ENCODE measurements around the gene WSCD1. TPM values are rescaled to one million over a fixed set of nuclear protein-coding genes. Genes with fewer than 3 reads are reported as not detected.

The WSCD1 gene
- polyA plus RNA-seq, 4 donors, result 1.7 to 5.0 (median 3.1) TPM

- H3K27me3 ChIP-seq (ENCODE audit: control insufficient read depth in 3 of 3, insufficient read depth in 3 of 3, low read length in 3 of 3), result peaks cover 0 to 2% (median 0%) of the 10 kb centered on the region in 3 donors
- no peak overlapping the region for H3K27ac ChIP-seq (ENCODE audit: low read depth in 1 of 3, low read length in 2 of 3)
- H3K36me3 ChIP-seq (ENCODE audit: control insufficient read depth in 3 of 3, insufficient read depth in 2 of 3, low read depth in 1 of 3, low read length in 3 of 3), result no peaks in the 10 kb centered on the region
- no peaks in the 10 kb centered on the region for H3K9me3 ChIP-seq (ENCODE audit: control insufficient read depth in 2 of 2, insufficient read depth in 1 of 2, low read depth in 1 of 2, low read length in 1 of 2)
- DNase-seq (no peak), FAIRE-seq (no peak)
- peaks cover 0 to 4% (median 0%) of the 10 kb centered on the region in 3 donors for H3K4me1 ChIP-seq (ENCODE audit: control insufficient read depth in 3 of 3, insufficient read depth in 2 of 3, low read depth in 1 of 3, low read length in 2 of 3)
- H3K4me3 ChIP-seq (ENCODE audit: low read depth in 1 of 3, low read length in 3 of 3), result no peak overlapping the region
- 90 to 92% (median 90%) methylated on average over 9 of the region's 9 CpGs for WGBS, 3 donors
Measured at GRCh38 chr17:6100146-6100545, 30.0 kb downstream of the WSCD1 start.

- peaks cover 0 to 4% (median 0%) of the 10 kb centered on the region in 3 donors for H3K4me1 ChIP-seq (ENCODE audit: control insufficient read depth in 3 of 3, insufficient read depth in 2 of 3, low read depth in 1 of 3, low read length in 2 of 3)
- no peak for DNase-seq
- no peak overlapping the region for H3K27ac ChIP-seq (ENCODE audit: low read depth in 1 of 3, low read length in 2 of 3)
- no peak for FAIRE-seq
- 80 to 90% (median 81%) methylated on average over 7 of the region's 7 CpGs for WGBS, 3 donors
- no peaks in the 10 kb centered on the region for H3K9me3 ChIP-seq (ENCODE audit: control insufficient read depth in 2 of 2, insufficient read depth in 1 of 2, low read depth in 1 of 2, low read length in 1 of 2)
- H3K27me3 ChIP-seq (ENCODE audit: control insufficient read depth in 3 of 3, insufficient read depth in 3 of 3, low read length in 3 of 3), result peaks cover 0 to 2% (median 0%) of the 10 kb centered on the region in 3 donors
- H3K36me3 ChIP-seq (ENCODE audit: control insufficient read depth in 3 of 3, insufficient read depth in 2 of 3, low read depth in 1 of 3, low read length in 3 of 3), result no peaks in the 10 kb centered on the region
- H3K4me3 ChIP-seq (ENCODE audit: low read depth in 1 of 3, low read length in 3 of 3), result no peak overlapping the region
Measured at GRCh38 chr17:6100891-6101500, 30.8 kb downstream of the WSCD1 start.

- Histone ChIP-seq H3K4me3 (ENCODE audit: low read depth in 1 of 3, low read length in 3 of 3) (no peak overlapping the region), H3K27me3 (ENCODE audit: control insufficient read depth in 3 of 3, insufficient read depth in 3 of 3, low read length in 3 of 3) (peaks cover 0 to 2% (median 0%) of the 10 kb centered on the region in 3 donors), H3K4me1 (ENCODE audit: control insufficient read depth in 3 of 3, insufficient read depth in 2 of 3, low read depth in 1 of 3, low read length in 2 of 3) (peaks cover 0 to 4% (median 0%) of the 10 kb centered on the region in 3 donors), H3K27ac (ENCODE audit: low read depth in 1 of 3, low read length in 2 of 3) (no peak overlapping the region), H3K36me3 (ENCODE audit: control insufficient read depth in 3 of 3, insufficient read depth in 2 of 3, low read depth in 1 of 3, low read length in 3 of 3) (no peaks in the 10 kb centered on the region), H3K9me3 (ENCODE audit: control insufficient read depth in 2 of 2, insufficient read depth in 1 of 2, low read depth in 1 of 2, low read length in 1 of 2) (no peaks in the 10 kb centered on the region)
- FAIRE-seq, result no peak
- 54 to 71% (median 67%) methylated on average over 10 of the region's 10 CpGs for WGBS, 3 donors
- DNase-seq, result no peak
Measured at GRCh38 chr17:6101706-6102105, 31.5 kb downstream of the WSCD1 start.

GRCh38 chr17:6102615-6103014 lies 32.4 kb downstream of the WSCD1 start:
- no peaks in the 10 kb centered on the region for H3K36me3 ChIP-seq (ENCODE audit: control insufficient read depth in 3 of 3, insufficient read depth in 2 of 3, low read depth in 1 of 3, low read length in 3 of 3)
- peaks cover 0 to 4% (median 0%) of the 10 kb centered on the region in 3 donors for H3K4me1 ChIP-seq (ENCODE audit: control insufficient read depth in 3 of 3, insufficient read depth in 2 of 3, low read depth in 1 of 3, low read length in 2 of 3)
- H3K9me3 ChIP-seq (ENCODE audit: control insufficient read depth in 2 of 2, insufficient read depth in 1 of 2, low read depth in 1 of 2, low read length in 1 of 2), result no peaks in the 10 kb centered on the region
- H3K27me3 ChIP-seq (ENCODE audit: control insufficient read depth in 3 of 3, insufficient read depth in 3 of 3, low read length in 3 of 3), result peaks cover 0 to 2% (median 0%) of the 10 kb centered on the region in 3 donors
- H3K27ac ChIP-seq (ENCODE audit: low read depth in 1 of 3, low read length in 2 of 3), result peak overlapping the region in 1 of 3 donors; percentile 11
- 20 to 48% (median 45%) methylated on average over 3 of the region's 3 CpGs for WGBS, 3 donors
- peak; percentile 13 to 76 for DNase-seq
- no peak overlapping the region for H3K4me3 ChIP-seq (ENCODE audit: low read depth in 1 of 3, low read length in 3 of 3)
- peak; percentile 71 for FAIRE-seq

- DNase-seq (peak in 1 of 2 donors; percentile 52), FAIRE-seq (no peak)
- Histone ChIP-seq H3K4me3 (ENCODE audit: low read depth in 1 of 3, low read length in 3 of 3) (no peak overlapping the region), H3K27ac (ENCODE audit: low read depth in 1 of 3, low read length in 2 of 3) (no peak overlapping the region), H3K36me3 (ENCODE audit: control insufficient read depth in 3 of 3, insufficient read depth in 2 of 3, low read depth in 1 of 3, low read length in 3 of 3) (no peaks in the 10 kb centered on the region), H3K4me1 (ENCODE audit: control insufficient read depth in 3 of 3, insufficient read depth in 2 of 3, low read depth in 1 of 3, low read length in 2 of 3) (peaks cover 0 to 4% (median 0%) of the 10 kb centered on the region in 3 donors), H3K9me3 (ENCODE audit: control insufficient read depth in 2 of 2, insufficient read depth in 1 of 2, low read depth in 1 of 2, low read length in 1 of 2) (no peaks in the 10 kb centered on the region), H3K27me3 (ENCODE audit: control insufficient read depth in 3 of 3, insufficient read depth in 3 of 3, low read length in 3 of 3) (peaks cover 0 to 2% (median 0%) of the 10 kb centered on the region in 3 donors)
- 54 to 75% (median 64%) methylated on average over 12 of the region's 12 CpGs for WGBS, 3 donors
Measured at GRCh38 chr17:6104956-6105648, 34.9 kb downstream of the WSCD1 start.

- Histone ChIP-seq H3K9me3 (ENCODE audit: control insufficient read depth in 2 of 2, insufficient read depth in 1 of 2, low read depth in 1 of 2, low read length in 1 of 2) (no peaks in the 10 kb centered on the region), H3K4me3 (ENCODE audit: low read depth in 1 of 3, low read length in 3 of 3) (no peak overlapping the region), H3K27me3 (ENCODE audit: control insufficient read depth in 3 of 3, insufficient read depth in 3 of 3, low read length in 3 of 3) (peaks cover 0 to 2% (median 0%) of the 10 kb centered on the region in 3 donors), H3K4me1 (ENCODE audit: control insufficient read depth in 3 of 3, insufficient read depth in 2 of 3, low read depth in 1 of 3, low read length in 2 of 3) (peaks cover 0 to 4% (median 0%) of the 10 kb centered on the region in 3 donors), H3K27ac (ENCODE audit: low read depth in 1 of 3, low read length in 2 of 3) (no peak overlapping the region), H3K36me3 (ENCODE audit: control insufficient read depth in 3 of 3, insufficient read depth in 2 of 3, low read depth in 1 of 3, low read length in 3 of 3) (no peaks in the 10 kb centered on the region)
- WGBS, 3 donors, result 66 to 82% (median 78%) methylated on average over 6 of the region's 6 CpGs
- no peak for FAIRE-seq
- DNase-seq, result no peak
Measured at GRCh38 chr17:6105649-6106007, 35.4 kb downstream of the WSCD1 start.

GRCh38 chr17:6106212-6106611 lies 36.0 kb downstream of the WSCD1 start:
- H3K36me3 ChIP-seq (ENCODE audit: control insufficient read depth in 3 of 3, insufficient read depth in 2 of 3, low read depth in 1 of 3, low read length in 3 of 3), result no peaks in the 10 kb centered on the region
- no peak overlapping the region for H3K27ac ChIP-seq (ENCODE audit: low read depth in 1 of 3, low read length in 2 of 3)
- FAIRE-seq (no peak), DNase-seq (no peak)
- no peak overlapping the region for H3K4me3 ChIP-seq (ENCODE audit: low read depth in 1 of 3, low read length in 3 of 3)
- peaks cover 0 to 2% (median 0%) of the 10 kb centered on the region in 3 donors for H3K27me3 ChIP-seq (ENCODE audit: control insufficient read depth in 3 of 3, insufficient read depth in 3 of 3, low read length in 3 of 3)
- H3K4me1 ChIP-seq (ENCODE audit: control insufficient read depth in 3 of 3, insufficient read depth in 2 of 3, low read depth in 1 of 3, low read length in 2 of 3), result peaks cover 0 to 4% (median 0%) of the 10 kb centered on the region in 3 donors
- WGBS, 3 donors, result 78 to 91% (median 90%) methylated on average over 2 of the region's 2 CpGs
- no peaks in the 10 kb centered on the region for H3K9me3 ChIP-seq (ENCODE audit: control insufficient read depth in 2 of 2, insufficient read depth in 1 of 2, low read depth in 1 of 2, low read length in 1 of 2)

GRCh38 chr17:6107791-6108190 lies 37.6 kb downstream of the WSCD1 start:
- no peaks in the 10 kb centered on the region for H3K27me3 ChIP-seq (ENCODE audit: control insufficient read depth in 3 of 3, insufficient read depth in 3 of 3, low read length in 3 of 3)
- no peak overlapping the region for H3K4me3 ChIP-seq (ENCODE audit: low read depth in 1 of 3, low read length in 3 of 3)
- no peak for DNase-seq
- FAIRE-seq, result no peak
- H3K4me1 ChIP-seq (ENCODE audit: control insufficient read depth in 3 of 3, insufficient read depth in 2 of 3, low read depth in 1 of 3, low read length in 2 of 3), result peaks cover 0 to 2% (median 0%) of the 10 kb centered on the region in 3 donors
- 90 to 92% (median 91%) methylated on average over 12 of the region's 12 CpGs for WGBS, 3 donors
- no peaks in the 10 kb centered on the region for H3K36me3 ChIP-seq (ENCODE audit: control insufficient read depth in 3 of 3, insufficient read depth in 2 of 3, low read depth in 1 of 3, low read length in 3 of 3)
- H3K27ac ChIP-seq (ENCODE audit: low read depth in 1 of 3, low read length in 2 of 3), result no peak overlapping the region
- no peaks in the 10 kb centered on the region for H3K9me3 ChIP-seq (ENCODE audit: control insufficient read depth in 2 of 2, insufficient read depth in 1 of 2, low read depth in 1 of 2, low read length in 1 of 2)

All from small intestine (tissue), 7 donors.